Measurements from ENCODE around the gene CYSTM1. TPM values are rescaled to one million over a fixed set of nuclear protein-coding genes. Genes with fewer than 3 reads are reported as not detected.

CYSTM1 gene
- total RNA-seq, 2 experiments from 2014 or later: 16.0 to 17.0 TPM

DNA sequence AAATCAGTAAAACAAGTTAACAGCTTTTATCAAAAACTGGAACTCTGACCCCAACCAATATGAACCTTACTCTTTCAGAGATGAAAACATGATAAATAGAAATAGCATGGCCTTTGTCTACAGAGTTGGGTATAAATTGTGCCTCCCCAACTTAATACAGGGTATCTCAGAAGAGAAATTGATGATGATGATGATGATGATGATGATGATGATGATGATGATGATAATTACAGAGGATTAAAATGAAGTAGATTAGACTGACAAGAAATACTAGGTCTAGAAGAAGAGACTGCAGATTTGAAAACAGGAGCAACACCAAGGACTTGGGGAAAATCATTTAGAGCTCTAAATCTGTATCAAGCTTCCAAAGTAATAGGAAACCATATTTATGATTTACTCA is 100.8 kb downstream of the CYSTM1 start:
- Mint-ChIP-seq H3K4me1 (peaks cover 21% of the 10 kb centered on the region), H3K9me3 (no peaks in the 10 kb centered on the region), H3K27ac (no peak overlapping the region), H3K27me3 (no peaks in the 10 kb centered on the region), H3K4me3 (no peak overlapping the region), H3K36me3 (peaks cover 30% of the 10 kb centered on the region)
- no peak for DNase-seq

DNA sequence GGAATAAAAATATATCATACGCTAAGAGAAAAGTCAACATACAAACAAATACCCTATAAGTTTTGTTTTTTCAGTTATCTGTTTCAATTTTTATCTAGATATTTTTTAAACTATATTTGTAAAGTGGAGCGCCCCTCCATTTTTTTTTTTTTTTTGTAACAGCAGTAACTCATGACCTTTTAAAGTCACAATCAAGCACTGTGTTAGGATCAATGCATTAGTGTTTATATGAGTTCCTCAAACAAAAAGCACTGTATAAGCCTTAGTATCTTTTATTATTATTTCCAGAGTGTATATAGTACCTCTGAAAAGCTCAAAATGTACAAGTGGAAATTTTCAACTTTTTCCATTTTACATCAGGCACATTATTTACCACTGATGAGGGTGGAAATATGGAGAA is 107.3 kb downstream of the CYSTM1 start:
- DNase-seq: no peak
- Mint-ChIP-seq H3K27me3 (no peaks in the 10 kb centered on the region), H3K4me1 (peaks cover 24% of the 10 kb centered on the region), H3K4me3 (no peak overlapping the region), H3K9me3 (no peaks in the 10 kb centered on the region), H3K27ac (no peak overlapping the region), H3K36me3 (peaks cover 11% of the 10 kb centered on the region)

GRCh38 chr5:140284013-140284412 is 109.0 kb downstream of the CYSTM1 start:
- peaks cover 24% of the 10 kb centered on the region for H3K4me1 Mint-ChIP-seq
- H3K4me3 Mint-ChIP-seq: no peak overlapping the region
- H3K36me3 Mint-ChIP-seq: no peaks in the 10 kb centered on the region
- no peaks in the 10 kb centered on the region for H3K9me3 Mint-ChIP-seq
- no peaks in the 10 kb centered on the region for H3K27me3 Mint-ChIP-seq
- DNase-seq: no peak
- no peak overlapping the region for H3K27ac Mint-ChIP-seq

DNA sequence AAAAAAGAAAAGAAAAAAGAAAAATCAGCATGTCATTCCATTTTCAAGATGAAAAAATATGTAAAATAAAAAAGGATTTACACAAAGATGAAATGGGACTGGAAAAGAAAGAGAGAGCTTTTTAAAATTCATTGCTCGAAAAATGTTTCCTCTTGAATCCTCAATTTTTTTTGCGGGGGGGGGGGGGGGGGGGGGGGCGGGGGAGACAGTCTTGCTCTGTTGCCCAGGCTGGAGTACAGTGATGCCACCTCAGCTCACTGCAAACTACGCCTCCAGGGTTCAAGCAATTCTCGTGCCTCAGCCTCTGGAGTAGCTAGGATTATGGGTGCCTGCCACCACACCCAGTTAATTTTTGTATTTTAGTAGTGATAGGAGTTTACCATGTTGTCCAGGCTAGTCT is 111.4 kb downstream of the CYSTM1 start:
- peaks cover 31% of the 10 kb centered on the region for H3K4me1 Mint-ChIP-seq
- no peak overlapping the region for H3K27ac Mint-ChIP-seq
- no peak for DNase-seq
- H3K27me3 Mint-ChIP-seq: no peaks in the 10 kb centered on the region
- H3K9me3 Mint-ChIP-seq: no peaks in the 10 kb centered on the region
- H3K4me3 Mint-ChIP-seq: no peak overlapping the region
- H3K36me3 Mint-ChIP-seq: no peaks in the 10 kb centered on the region

DNA sequence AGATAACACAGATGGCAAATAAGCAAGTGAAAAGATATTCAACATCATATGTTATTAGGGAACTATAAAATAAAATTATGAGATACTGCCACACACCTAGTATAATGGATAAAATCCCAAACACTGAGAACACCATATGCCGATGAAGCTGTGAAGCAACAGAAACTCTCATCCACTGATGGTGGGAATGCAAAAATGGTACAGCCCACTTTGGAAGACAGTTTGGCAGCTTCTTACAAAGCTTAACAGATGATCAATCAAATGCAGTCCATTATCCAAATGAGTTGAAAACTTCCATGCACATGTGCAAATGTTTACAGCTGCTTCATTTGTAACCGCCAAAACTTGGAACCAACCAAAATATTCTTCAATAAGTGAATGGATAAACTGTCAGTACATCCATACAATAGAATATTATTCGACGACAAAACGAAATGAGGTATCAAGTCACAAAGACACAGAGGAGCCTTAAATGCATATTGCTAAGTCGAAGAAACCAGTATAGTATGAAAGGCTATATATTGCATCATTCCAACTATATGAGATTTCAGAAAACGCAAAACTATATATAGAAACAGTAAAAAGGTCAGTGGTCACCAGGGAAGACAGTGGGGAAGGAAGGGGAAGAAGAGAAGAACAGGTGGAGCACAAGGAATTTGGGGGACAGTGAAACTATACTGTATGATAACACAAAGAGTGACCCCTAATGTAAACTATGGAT is 113.0 kb downstream of the CYSTM1 start:
- DNase-seq: no peak
- Mint-ChIP-seq H3K4me3 (no peak overlapping the region), H3K27ac (no peak overlapping the region), H3K9me3 (no peaks in the 10 kb centered on the region), H3K4me1 (peaks cover 31% of the 10 kb centered on the region), H3K27me3 (no peaks in the 10 kb centered on the region), H3K36me3 (no peaks in the 10 kb centered on the region)

DNA sequence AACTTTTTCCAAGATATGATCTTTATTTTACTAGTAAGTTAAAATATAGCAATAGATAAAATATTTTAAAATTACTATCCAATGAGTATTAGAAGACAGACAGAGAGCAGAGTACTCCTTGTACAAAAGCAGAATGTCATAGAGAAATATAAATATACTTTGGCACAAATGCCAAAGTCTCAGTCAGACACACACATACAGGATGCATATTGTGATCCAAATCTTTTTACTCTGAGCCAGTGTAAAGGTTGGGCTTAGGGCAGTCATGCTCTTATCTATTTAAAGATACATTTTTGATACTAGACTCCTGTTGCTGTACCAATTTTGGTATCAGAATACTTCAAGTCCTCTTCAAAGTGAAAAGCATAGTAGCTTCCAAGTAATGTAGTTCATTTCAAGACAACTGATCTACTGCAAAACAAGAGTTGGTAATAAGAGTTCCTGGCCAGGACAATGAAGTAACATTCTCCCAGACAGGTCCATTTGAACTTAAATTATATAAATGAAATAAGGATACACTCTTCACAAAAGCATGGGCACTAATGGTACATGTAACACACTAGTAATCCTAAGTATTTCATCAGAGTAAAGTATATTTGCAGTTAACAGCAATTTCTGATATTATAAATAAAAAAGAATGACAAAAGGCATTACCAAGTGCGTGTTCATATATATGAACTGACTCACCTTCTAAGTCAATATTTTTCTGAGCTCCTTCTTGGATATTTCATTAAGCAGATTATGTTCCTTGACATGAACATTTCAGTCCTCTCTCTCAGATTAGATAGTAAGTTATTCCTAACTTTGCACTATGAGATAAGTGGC is 117.4 kb downstream of the CYSTM1 start:
- Mint-ChIP-seq H3K4me3 (no peak overlapping the region), H3K27ac (no peak overlapping the region), H3K36me3 (peaks cover 5% of the 10 kb centered on the region), H3K9me3 (no peaks in the 10 kb centered on the region), H3K4me1 (peaks cover 43% of the 10 kb centered on the region), H3K27me3 (no peaks in the 10 kb centered on the region)
- DNase-seq: no peak

Other genes starting within 250 kb of the CYSTM1 start
- gene NRG2, start 131.9 kb upstream of the CYSTM1 start, total RNA-seq: under 1 TPM; 0.10 to 0.14 TPM
- 1 to 10 TPM; 9.7 to 9.9 TPM for gene PURA, start 61.1 kb upstream of the CYSTM1 start, total RNA-seq
- gene IGIP, start 49.3 kb upstream of the CYSTM1 start, total RNA-seq: 1 to 10 TPM; 1.2 to 1.3 TPM
- gene PFDN1, start 127.9 kb downstream of the CYSTM1 start, total RNA-seq: 10 to 100 TPM; 64.0 to 68.5 TPM
- gene HBEGF, start 171.4 kb downstream of the CYSTM1 start, total RNA-seq: 1 to 10 TPM; 5.7 TPM
- not detected for gene SLC4A9, start 185.0 kb downstream of the CYSTM1 start, total RNA-seq
- 10 to 100 TPM; 86.7 to 89.6 TPM for gene ANKHD1, start 226.6 kb downstream of the CYSTM1 start, total RNA-seq

Measured in activated naive CD8-positive, alpha-beta T cell treated with anti-CD3 and anti-CD28 coated beads for 36 hours (primary cell).